ENCODE results near the gene VGLL4. TPM values are rescaled to one million over a fixed set of nuclear protein-coding genes. Genes with fewer than 3 reads are reported as not detected.

The VGLL4 gene
- total RNA-seq, 2 donors from 2014 or later, result 87.2 to 203 TPM

DNA sequence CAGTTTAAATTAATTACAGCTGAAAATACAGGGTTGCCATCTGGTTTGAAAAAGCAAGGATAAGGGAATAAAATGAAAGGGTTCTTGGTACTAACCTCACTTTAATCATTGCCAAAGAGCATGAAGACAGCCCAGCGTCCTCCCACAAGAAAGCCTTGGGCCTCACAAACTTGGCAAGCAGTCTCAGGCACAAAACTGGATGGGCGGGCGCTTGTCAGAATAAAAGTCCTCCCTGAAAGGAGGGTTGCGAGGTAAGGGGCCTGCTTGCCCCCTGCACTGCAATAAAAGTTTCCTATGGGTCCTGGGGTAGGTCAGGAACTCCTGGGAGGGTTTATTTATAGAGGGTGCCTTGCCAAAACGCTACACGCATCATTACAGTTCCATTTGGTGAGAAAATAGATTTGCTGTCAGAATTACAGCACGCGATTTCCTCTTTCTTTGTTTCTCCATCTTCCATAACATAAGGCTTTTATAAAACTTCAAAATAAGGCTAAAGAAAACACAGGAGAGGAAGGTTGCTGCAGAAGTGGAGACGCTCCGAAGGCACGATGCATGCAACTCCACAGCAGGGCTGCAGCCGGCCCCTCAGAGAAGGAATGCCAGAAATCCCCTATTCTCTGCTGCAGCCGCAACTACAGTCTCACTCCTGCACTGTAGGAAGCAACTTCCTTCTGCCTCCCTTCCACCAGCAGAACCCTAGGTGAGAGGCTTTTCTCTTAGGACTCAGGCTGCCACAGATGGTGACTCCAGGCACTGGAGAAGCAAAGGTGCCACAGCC is 61.3 kb downstream of the VGLL4 start:
- intact Hi-C loops (cut with DNase I), result no loop called here

DNA sequence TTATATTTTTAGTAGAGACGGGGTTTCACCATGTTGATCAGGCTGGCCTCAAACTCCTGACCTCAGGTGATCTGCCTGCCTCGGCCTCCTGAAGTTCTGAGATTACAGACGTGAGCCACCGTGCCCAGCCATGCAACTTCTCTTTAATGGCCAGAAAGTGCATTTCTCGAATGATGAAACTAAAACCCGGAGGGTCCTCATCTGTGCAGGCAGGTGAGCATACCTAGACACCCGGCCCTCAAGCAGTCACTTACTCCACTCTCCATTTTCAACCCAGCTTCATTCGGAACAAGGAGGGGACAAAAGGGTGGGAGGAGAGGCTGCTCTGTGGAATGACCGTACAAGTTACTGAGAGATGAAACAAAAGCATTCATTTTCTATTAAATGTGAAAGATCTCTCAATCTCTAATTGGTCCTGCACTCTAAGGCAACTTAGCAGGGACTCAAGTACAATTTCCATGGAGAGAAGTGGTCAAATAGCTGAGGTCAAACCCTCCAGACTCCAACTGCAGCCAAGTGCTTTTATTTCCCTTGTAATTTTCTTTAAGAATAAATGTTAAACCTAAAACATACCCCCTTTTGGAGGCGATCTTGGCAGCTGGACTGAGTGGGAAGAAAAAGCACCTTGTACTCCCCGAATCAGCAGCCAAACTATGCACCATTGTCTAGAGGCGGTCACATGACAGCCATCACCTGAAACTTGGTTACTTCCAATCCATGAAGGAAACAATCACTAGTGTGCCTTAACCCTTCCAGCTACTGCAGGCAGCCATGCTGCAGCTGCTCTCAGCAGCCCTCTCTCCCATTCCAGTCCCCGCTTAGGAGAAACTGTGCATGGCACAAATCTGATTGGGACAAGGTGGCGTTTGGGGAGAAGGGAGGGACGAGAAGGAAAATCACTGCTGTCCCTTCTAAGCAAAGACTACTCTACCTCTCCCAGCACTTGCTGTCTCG is 62.2 kb downstream of the VGLL4 start:
- Histone ChIP-seq H3K4me3 (peak overlapping the region; percentile 17 to 21), H3K9me3 (no peaks in the 10 kb centered on the region), H3K36me3 (no peaks in the 10 kb centered on the region), H3K27me3 (replicated peaks; ENCODE audit: insufficient read depth) (no peaks in the 10 kb centered on the region), H3K4me1 (replicated peaks) (peaks cover 10% of the 10 kb centered on the region), H3K27ac (peak overlapping the region; percentile 42 to 57)
- peak; percentile 34 for DNase-seq (ENCODE audit: low spot score)
- WGBS, result 33% methylated on average over 16 of the region's 16 CpGs
- intact Hi-C loops (cut with DNase I), result no loop called here
- TF ChIP-seq, protein P1, sequence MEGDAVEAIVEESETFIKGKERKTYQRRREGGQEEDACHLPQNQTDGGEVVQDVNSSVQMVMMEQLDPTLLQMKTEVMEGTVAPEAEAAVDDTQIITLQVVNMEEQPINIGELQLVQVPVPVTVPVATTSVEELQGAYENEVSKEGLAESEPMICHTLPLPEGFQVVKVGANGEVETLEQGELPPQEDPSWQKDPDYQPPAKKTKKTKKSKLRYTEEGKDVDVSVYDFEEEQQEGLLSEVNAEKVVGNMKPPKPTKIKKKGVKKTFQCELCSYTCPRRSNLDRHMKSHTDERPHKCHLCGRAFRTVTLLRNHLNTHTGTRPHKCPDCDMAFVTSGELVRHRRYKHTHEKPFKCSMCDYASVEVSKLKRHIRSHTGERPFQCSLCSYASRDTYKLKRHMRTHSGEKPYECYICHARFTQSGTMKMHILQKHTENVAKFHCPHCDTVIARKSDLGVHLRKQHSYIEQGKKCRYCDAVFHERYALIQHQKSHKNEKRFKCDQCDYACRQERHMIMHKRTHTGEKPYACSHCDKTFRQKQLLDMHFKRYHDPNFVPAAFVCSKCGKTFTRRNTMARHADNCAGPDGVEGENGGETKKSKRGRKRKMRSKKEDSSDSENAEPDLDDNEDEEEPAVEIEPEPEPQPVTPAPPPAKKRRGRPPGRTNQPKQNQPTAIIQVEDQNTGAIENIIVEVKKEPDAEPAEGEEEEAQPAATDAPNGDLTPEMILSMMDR (IDR thresholded peaks at IDR 0.05), result no peak
- no peak for TF ChIP-seq POLR2AphosphoS5 (IDR thresholded peaks at IDR 0.05)
- TF ChIP-seq POLR2A (IDR thresholded peaks at IDR 0.05), result no peak

More for the DNA sequence above, 61.3 kb downstream of the VGLL4 start:
- H3K9me3 ChIP-seq, result no peaks in the 10 kb centered on the region
- peak; percentile 71 for DNase-seq (ENCODE audit: low spot score)
- TF ChIP-seq POLR2A (IDR thresholded peaks at IDR 0.05), result no peak
- peak; percentile 53 for TF ChIP-seq POLR2AphosphoS5 (IDR thresholded peaks at IDR 0.05)
- TF ChIP-seq, protein P1 (IDR thresholded peaks at IDR 0.05), result no peak
- 5% methylated on average over 13 of the region's 13 CpGs for WGBS
- peak overlapping the region; percentile 42 to 57 for H3K27ac ChIP-seq
- H3K27me3 ChIP-seq (replicated peaks; ENCODE audit: insufficient read depth), result no peaks in the 10 kb centered on the region
- no peaks in the 10 kb centered on the region for H3K36me3 ChIP-seq
- peaks cover 10% of the 10 kb centered on the region for H3K4me1 ChIP-seq (replicated peaks)
- H3K4me3 ChIP-seq, result peak overlapping the region; percentile 17 to 21

DNA sequence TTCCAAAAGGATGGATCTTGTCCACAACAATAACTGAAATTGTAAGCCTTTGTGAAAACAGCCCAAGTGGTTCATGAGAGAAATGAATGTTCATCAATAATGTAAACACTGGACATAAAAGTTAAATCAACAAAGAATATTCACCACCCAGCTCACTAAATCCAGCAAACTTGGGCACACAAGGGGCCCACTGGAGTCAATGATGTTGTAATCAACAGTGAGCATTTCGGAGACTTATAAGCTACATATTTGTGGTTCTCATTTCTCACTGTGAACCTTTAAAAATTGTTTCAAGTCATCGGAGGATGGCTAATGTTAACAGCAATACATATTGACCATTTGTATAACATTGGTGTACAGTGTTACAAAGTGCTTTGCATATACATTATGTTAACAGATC is 63.1 kb downstream of the VGLL4 start:
- no peaks in the 10 kb centered on the region for H3K27me3 ChIP-seq (replicated peaks; ENCODE audit: insufficient read depth)
- TF ChIP-seq, protein P1 (IDR thresholded peaks at IDR 0.05), result no peak
- TF ChIP-seq POLR2AphosphoS5 (IDR thresholded peaks at IDR 0.05) (no peak), POLR2A (IDR thresholded peaks at IDR 0.05) (no peak)
- H3K36me3 ChIP-seq, result no peaks in the 10 kb centered on the region
- DNase-seq (ENCODE audit: low spot score), result no peak
- no peaks in the 10 kb centered on the region for H3K9me3 ChIP-seq
- intact Hi-C loops (cut with DNase I), result no loop called here
- H3K4me3 ChIP-seq, result no peak overlapping the region
- H3K4me1 ChIP-seq (replicated peaks), result peaks cover 10% of the 10 kb centered on the region
- WGBS, result 59% methylated on average over 2 of the region's 2 CpGs
- no peak overlapping the region for H3K27ac ChIP-seq

DNA sequence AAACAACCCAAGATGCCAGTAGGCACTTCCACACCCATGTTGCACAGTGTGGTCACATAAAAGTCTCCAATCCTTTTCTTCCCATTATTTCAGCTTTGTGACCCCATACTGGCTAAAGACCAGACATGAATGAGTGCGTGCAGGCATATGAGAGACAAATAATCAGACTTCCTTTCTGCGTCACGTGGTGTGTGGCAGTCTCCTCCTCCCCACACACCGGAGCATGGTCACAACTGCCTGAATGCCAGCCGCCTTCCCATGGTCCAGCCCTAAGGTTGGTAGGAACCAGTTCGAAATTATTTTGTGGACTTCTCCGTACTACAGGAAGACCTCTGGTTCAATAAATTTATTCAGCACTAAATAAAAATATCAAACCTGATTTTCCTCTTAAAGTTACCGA is 65.5 kb downstream of the VGLL4 start:
- Histone ChIP-seq H3K27me3 (replicated peaks; ENCODE audit: insufficient read depth) (no peaks in the 10 kb centered on the region), H3K4me1 (replicated peaks) (peaks cover 10% of the 10 kb centered on the region), H3K27ac (no peak overlapping the region), H3K36me3 (no peaks in the 10 kb centered on the region), H3K9me3 (no peaks in the 10 kb centered on the region), H3K4me3 (no peak overlapping the region)
- no peak for DNase-seq (ENCODE audit: low spot score)
- TF ChIP-seq, protein P1 (IDR thresholded peaks at IDR 0.05), result no peak
- no peak for TF ChIP-seq POLR2A (IDR thresholded peaks at IDR 0.05)
- TF ChIP-seq POLR2AphosphoS5 (IDR thresholded peaks at IDR 0.05), result no peak
- 89% methylated on average over 8 of the region's 8 CpGs for WGBS
- intact Hi-C loops (cut with DNase I), result no loop called here

Measured in prostate gland (tissue), 2 donors.